Inferior parietal cortex (tissue), 1 donor: ENCODE results near the gene TMTC3.
"Not testable (repeated sequence)": the region's sequence is repeated elsewhere in the genome, so short reads cannot be mapped to it uniquely, and the experiment has no call there.

ENCODE experiments used
- DNase-seq: peaks from one replicate; pipeline ENCODE4 v3.0.0-alpha.2; 2016; ENCODE audit errors: extremely low spot score

TMTC3 gene

GRCh38 chr12:88166179-88166578, 24.1 kb downstream of the TMTC3 start:
- DNase-seq = no peak

- DNase-seq = no peak
These were observed 25.3 kb downstream of the TMTC3 start for GRCh38 chr12:88167384-88167783.

DNA sequence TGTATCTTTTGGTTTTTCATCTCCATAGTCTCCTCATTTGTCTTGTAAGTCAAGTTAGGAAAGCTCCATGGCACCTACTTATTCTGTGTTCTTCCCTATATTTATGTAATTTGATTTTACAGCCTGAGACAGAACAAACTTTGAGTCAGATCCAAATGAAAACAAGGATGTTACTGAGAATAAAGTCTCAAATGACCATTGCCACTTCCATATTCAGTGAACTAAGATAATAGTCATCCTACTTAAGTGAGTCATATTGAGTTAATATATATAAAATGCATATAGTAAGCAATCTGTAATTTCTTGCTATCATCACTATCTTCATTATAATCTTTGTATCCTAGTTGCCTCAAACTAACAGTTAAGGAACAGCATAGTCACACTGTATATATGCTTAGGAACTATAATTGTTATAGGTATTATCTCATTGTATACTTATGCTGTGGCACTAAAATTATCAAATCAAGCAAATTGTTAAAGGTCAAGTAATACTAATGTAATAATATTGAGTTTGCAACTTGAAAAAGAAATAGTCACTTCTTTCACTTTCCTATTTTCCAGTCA, 30.8 kb downstream of the TMTC3 start:
- DNase-seq = no peak

- no peak for DNase-seq
These were observed 33.4 kb downstream of the TMTC3 start for GRCh38 chr12:88175544-88175943.

GRCh38 chr12:88179436-88180014, 37.4 kb downstream of the TMTC3 start:
- DNase-seq = no peak

DNA sequence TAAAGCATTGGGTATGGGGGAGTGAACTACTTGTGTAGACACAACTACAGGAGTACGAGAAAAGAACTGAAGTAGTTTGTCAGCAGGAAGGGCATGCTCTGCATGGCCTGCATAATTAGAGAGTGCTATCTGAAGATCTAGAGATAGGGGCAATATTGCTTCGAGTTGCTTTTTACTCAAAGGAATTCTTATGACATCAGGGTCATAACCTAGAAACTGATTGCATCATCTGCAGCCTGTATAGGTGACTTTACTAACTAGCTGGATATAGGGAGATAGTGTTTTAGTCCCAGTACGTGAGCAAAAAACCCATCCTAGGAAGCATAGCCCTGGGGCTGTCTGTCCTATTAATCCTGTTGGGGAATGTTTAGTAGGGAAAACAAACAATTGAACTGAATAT, 39.8 kb downstream of the TMTC3 start:
- DNase-seq = no peak

DNA sequence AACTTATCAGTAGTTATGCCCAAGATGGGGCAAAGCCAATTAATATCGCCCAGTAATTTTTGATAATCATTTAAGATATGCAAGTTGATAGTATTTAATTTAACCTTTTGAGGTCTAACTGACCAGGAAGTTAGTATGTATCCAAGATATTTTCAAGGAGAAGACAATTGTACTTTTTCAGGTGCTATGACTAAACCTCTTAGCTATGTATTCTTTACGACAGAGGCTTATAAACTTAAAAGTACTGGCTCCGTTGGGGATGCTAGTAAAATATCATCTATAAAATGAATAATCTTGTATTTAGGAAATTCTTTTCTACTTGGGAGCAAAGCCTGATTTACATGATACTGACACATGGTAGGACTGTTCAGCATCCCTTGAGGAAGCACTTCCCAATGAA, 40.3 kb downstream of the TMTC3 start:
- no peak for DNase-seq

DNA sequence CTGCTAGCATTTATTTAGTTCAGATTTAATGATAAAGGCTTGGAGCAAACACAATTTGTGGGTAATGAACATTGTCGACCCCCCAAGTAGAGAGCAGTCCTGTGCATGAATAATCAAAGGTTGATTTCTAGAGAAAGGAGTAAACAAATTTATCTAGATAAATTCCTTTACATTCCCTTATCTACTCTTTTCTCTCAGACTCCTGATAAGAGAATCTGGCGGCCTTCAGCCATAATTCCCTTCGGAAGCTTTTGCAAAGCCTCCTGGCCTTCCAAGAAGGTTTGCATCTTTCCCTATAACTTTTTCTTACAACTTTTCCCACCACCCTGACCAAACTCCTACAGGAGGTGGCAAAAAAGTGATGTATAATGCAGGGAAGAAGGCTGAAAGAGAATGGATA, 42.1 kb downstream of the TMTC3 start:
- DNase-seq = no peak

GRCh38 chr12:88185279-88185678, 43.2 kb downstream of the TMTC3 start:
- no peak for DNase-seq

- DNase-seq = no peak
These were observed 43.9 kb downstream of the TMTC3 start for GRCh38 chr12:88185988-88186387.

DNA sequence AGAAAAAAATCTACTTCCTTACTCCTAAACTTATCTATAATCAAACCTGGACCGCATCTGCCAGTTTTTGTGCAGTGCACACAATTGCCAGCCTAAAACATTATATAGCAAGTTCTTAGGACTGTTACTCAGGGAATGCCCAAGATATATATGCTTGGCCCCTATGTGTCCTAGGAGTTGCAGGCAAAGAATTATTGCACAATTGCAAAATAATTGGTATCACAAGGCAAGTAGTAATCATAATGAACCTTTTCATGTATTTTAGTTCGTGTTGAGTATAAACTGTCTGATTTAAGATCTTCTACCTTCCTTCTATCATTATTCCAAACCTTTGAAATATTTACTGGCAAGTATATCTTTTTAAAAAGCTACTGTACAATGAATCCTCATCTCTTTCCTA, 45.5 kb downstream of the TMTC3 start:
- DNase-seq = no peak

GRCh38 chr12:88188180-88188579, 46.1 kb downstream of the TMTC3 start:
- DNase-seq = no peak

- DNase-seq = no peak
These were observed 50.3 kb downstream of the TMTC3 start for GRCh38 chr12:88192426-88192825.

- DNase-seq = no peak
These were observed 52.8 kb downstream of the TMTC3 start for GRCh38 chr12:88194868-88195267.

DNA sequence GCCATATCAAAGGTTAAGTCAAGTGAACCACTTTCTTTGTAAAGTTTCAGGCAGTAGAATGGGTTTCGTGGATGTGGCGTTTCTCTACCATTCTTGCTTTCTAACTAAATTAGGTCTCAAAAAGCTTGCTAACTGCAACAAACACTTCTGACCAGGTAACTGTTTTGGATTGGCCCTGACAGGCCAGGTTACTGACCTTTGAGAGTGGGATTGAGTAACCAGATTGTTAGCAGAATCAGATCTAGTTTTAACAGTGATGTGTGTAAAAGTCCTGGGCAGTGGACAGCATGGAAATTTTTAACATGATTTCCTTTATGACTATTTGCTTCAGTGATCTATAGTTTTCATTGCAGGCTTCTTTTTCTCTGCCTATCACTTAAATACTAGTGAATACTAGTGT, 57.9 kb downstream of the TMTC3 start:
- no peak for DNase-seq

DNA sequence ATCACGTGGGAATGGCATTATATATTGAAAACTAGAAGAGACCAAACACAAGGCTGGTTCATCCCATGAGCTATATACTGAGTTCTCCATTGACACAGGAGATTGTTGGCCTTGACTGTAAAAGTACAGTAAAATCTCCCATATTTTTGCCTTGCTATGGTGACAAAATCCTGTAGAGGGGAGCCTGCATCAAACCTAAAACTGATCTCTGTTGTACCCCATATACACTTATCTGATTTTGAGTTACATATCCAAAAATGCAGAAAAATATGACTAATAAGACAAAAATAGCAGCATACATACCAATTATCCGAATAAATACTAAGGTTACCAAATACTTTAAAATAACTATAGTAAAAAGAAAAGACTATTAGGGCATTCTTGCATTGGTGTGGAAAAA, 60.4 kb downstream of the TMTC3 start:
- DNase-seq = no peak

DNA sequence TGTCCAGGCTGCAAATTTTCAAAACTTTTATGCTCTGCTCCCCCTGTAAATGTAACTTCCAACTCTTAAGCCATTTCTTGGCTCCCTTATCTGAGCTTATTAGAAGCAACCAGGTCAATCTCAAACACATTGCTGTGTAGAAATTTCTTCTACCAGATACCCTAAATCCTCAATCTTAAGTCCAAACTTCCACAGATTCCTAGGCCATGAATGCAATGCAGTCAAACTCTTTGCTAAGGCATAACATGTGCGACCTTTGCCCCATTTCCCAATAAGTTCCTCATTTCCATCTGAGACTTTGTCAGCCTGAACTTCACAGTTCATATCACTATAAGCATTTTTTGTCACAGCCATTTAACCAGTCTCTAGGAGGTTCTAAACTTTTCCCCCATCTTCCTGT, 64.5 kb downstream of the TMTC3 start:
- no peak for DNase-seq

DNA sequence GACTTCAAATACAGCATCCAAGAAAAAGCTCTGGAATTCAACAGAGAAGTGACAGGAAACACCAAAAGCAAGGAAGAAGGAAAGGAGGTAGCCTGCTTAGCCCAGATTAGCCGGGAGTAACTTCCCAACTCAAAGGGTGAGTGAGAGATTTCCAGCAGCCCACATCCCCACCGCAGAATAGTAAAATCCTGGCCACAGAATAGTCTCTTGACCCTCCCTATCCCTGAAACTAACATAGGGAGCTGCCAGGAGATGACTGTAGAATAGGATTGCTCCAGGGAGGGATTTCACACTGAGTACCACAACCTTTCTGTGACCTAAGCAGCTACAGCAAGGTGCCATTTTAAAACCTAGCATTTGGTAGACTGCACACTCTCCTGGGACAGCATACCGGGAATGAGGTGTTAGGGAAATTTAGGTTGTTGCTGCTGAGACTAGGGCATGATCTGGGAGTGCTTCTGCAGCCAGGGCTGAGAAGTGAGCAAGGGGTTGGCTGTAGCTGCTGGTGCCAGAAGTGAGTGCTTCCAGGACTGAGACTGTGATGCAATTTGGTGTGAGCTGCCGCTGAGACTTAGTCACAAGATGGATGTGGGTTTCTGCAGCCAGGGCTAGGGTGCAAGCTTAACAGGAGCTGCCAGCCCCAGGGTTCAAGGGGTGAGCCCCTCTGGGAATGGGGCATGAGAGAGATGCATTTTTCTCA, 66.0 kb downstream of the TMTC3 start:
- DNase-seq = no peak

GRCh38 chr12:88208661-88209060, 66.6 kb downstream of the TMTC3 start:
- DNase-seq = no peak

DNA sequence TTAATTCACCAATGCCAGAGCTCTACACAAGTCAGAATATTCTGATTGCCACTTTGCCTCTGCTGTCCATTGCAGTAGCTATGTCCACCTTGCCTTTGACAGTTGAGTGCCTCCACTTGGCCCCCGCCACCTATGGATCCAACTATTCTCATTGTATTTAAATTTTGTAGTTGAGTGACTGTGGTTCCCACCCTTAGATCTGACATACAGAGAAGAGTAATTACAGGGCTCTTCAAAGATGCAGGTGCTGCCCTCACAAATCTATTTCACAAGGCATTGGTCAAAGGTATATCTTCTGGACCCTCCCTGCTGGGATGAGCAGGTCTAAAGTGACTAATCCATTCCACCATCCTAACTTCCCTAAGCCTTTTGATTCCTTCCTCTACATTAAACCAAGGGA, 68.2 kb downstream of the TMTC3 start:
- DNase-seq = not testable (repeated sequence)

DNA sequence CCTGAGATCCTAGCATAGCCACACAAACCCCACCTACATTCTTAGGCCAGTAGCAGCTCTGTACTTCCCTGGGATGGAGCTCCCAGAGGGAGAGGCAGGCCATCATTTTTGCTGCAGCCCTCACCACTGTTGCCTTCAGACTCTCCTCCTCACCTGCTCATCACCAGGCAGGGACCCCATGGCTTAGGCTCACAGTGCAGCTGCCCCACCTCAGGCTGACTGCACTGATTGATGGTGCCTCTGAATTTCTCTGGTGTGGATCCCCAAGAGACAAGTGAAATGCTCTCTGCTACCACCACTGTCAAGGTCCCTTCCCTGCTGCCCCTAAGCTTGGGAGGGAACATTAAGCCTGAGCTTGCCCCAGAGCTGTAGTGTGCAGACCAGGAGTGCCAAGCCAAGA, 76.2 kb downstream of the TMTC3 start:
- no peak for DNase-seq

GRCh38 chr12:88219861-88220260, 77.8 kb downstream of the TMTC3 start:
- no peak for DNase-seq

DNA sequence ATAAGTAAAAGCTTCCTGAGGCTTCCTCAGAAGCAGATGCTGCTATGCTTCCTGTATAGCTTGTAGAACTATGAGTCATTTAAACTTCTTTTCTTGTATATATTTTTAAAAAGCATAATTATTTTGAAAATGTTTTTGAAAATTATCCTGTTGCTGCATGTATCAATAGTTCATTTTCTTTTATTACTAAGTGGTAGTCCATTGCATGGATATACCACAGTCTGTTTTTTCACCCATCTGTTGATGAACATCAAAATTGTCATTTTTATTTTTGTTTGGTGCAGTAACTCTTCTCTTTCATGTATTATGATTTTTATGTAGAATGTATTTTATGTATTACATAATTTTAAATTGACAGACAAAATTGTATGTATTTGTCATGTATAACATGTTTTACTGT, 81.4 kb downstream of the TMTC3 start:
- DNase-seq = no peak

- DNase-seq = no peak
These were observed 83.7 kb downstream of the TMTC3 start for GRCh38 chr12:88225776-88226175.
